B cell (primary cell): ENCODE data around the gene DLG2. TPM values are rescaled to one million over a fixed set of nuclear protein-coding genes. Genes with fewer than 3 reads are reported as not detected.

ENCODE experiments used
- ATAC-seq: fragments of 200-7000 bp; cut with Tn5 transposase; one replicate; pipeline ENCODE4 v1.10.0; 2021; ENCODE audit warnings: low read depth, mild to moderate bottlenecking, moderate number of reproducible peaks, moderate library complexity
- CTCF ChIA-PET: fragments of 350-600 bp; sonication (Branson Sonifier 250); formaldehyde crosslinking; loops from one replicate; lab custom pipeline; 2021; ENCODE audit warnings: antibody characterized with exemption, inconsistent platforms; lab: Charles Lee
- POLR2A ChIA-PET: fragments of 350-600 bp; sonication (Branson Sonifier 250); formaldehyde crosslinking; loops from one replicate; lab custom pipeline; 2021; ENCODE audit warnings: antibody characterized with exemption; lab: Charles Lee
- DNase-seq: peaks from one replicate; pipeline ENCODE4 v3.0.0; 2013
- H2AFZ ChIP-seq: 2 replicates; pipeline ENCODE4 v1.6.1; 2012; ENCODE audit warnings: mild to moderate bottlenecking, low read depth, low read length; ENCODE audit not compliant: insufficient read depth, poor library complexity, severe bottlenecking
- H3K27ac ChIP-seq, 2 donors: 1 replicate in 1 of 2; 2 replicates in 1 of 2; pipeline ENCODE4 v1.5.1; 2012 to 2013; ENCODE audit warnings: low read length in 2 of 2, mild to moderate bottlenecking in 2 of 2, moderate library complexity in 1 of 2
- H3K27me3 ChIP-seq, 4 experiments: fragments of 200-600 bp in 1 of 4; sonication (generic) in 1 of 4; replicated peaks in 1 of 4; 1 replicate in 2 of 4; 2 replicates in 2 of 4; pipeline versions ENCODE4 v1.6.1 to v1.7.0; 2013 to 2016; ENCODE audit warnings: low read length in 3 of 4, mild to moderate bottlenecking in 2 of 4, mixed read lengths in 1 of 4, moderate library complexity in 1 of 4; ENCODE audit not compliant: insufficient read depth in 4 of 4, control insufficient read depth in 3 of 4; ENCODE audit errors: control extremely low read depth in 1 of 4
- H3K36me3 ChIP-seq, 2 experiments: replicated peaks in 1 of 2; 1 replicate in 1 of 2; 2 replicates in 1 of 2; pipeline versions ENCODE4 v1.6.1 to v1.7.1; 2013; ENCODE audit warnings: low read length in 1 of 2; ENCODE audit not compliant: insufficient read depth in 2 of 2, control insufficient read depth in 1 of 2; ENCODE audit errors: control extremely low read depth in 1 of 2, extremely low read depth in 1 of 2
- H3K4me1 ChIP-seq, 2 donors: fragments of 200-600 bp in 1 of 2; sonication (generic) in 1 of 2; 1 replicate in 1 of 2; 2 replicates in 1 of 2; pipeline versions ENCODE4 v1.5.1 to v1.6.1; 2013 to 2017; ENCODE audit warnings: low read length in 2 of 2; ENCODE audit not compliant: control insufficient read depth in 2 of 2, insufficient read depth in 2 of 2
- H3K4me2 ChIP-seq: replicated peaks from 2 replicates; pipeline ENCODE3; 2012; ENCODE audit warnings: mild to moderate bottlenecking, low read depth, low read length; ENCODE audit not compliant: poor library complexity, severe bottlenecking
- H3K4me3 ChIP-seq, 5 experiments: fragments of 200-600 bp in 1 of 5; sonication (generic) in 1 of 5; 1 replicate in 3 of 5; 2 replicates in 2 of 5; pipeline versions ENCODE4 v1.5.1 to v1.7.0; 2011 to 2016; ENCODE audit warnings: low read length in 4 of 5, mild to moderate bottlenecking in 4 of 5, low read depth in 2 of 5, control low read depth in 1 of 5, moderate library complexity in 1 of 5; ENCODE audit not compliant: insufficient read depth in 1 of 5; ENCODE audit errors: control extremely low read depth in 1 of 5, extremely low read depth in 1 of 5
- H3K79me2 ChIP-seq: fragments of 200-600 bp; sonication (generic); one replicate; pipeline ENCODE4 v1.6.0; 2016; ENCODE audit warnings: low read length; ENCODE audit not compliant: control insufficient read depth, insufficient read depth
- H3K9ac ChIP-seq: fragments of 200-600 bp; sonication (generic); 2 replicates; pipeline ENCODE4 v1.6.1; 2017; ENCODE audit warnings: mild to moderate bottlenecking, low read length, moderate library complexity
- H3K9me3 ChIP-seq, 3 donors: one replicate each; pipeline versions ENCODE4 v1.6.1 to v1.7.1; 2013; ENCODE audit warnings: low read length in 2 of 3; ENCODE audit not compliant: control insufficient read depth in 2 of 3, insufficient read depth in 1 of 3; ENCODE audit errors: control extremely low read depth in 1 of 3
- H4K20me1 ChIP-seq: 2 replicates; pipeline ENCODE4 v1.6.0; 2012; ENCODE audit warnings: mild to moderate bottlenecking, low read length; ENCODE audit not compliant: insufficient read depth, control insufficient read depth, poor library complexity, severe bottlenecking
- H3K27ac Mint-ChIP-seq: one replicate; pipeline ENCODE4 v1.8.0; 2021; ENCODE audit warnings: mixed read lengths
- H3K27me3 Mint-ChIP-seq: one replicate; pipeline ENCODE4 v1.8.0; 2021; ENCODE audit warnings: mixed read lengths
- H3K4me1 Mint-ChIP-seq: one replicate; pipeline ENCODE4 v1.8.0; 2021; ENCODE audit warnings: mixed read lengths
- H3K4me3 Mint-ChIP-seq: one replicate; pipeline ENCODE4 v1.8.0; 2021; ENCODE audit warnings: mixed read lengths
- H3K9me3 Mint-ChIP-seq: one replicate; pipeline ENCODE4 v1.8.0; 2022; ENCODE audit warnings: mixed read lengths; ENCODE audit not compliant: insufficient read depth
- EZH2 ChIP-seq: IDR thresholded peaks from 2 replicates; pipeline ENCODE4 v1.6.1; 2012; ENCODE audit warnings: borderline replicate concordance, low read depth, mild to moderate bottlenecking, moderate library complexity, low read length; ENCODE audit not compliant: insufficient read depth, poor library complexity, severe bottlenecking
- WGBS: methylation state at CpG from one replicate; pipeline ENCODE4 v1.1.5; 2013; ENCODE audit warnings: missing lambda C conversion rate; ENCODE audit not compliant: insufficient coverage; 5-methylcytosine and 5-hydroxymethylcytosine counted together
- intact Hi-C: fragments of 100-400 bp; cut with micrococcal nuclease; formaldehyde crosslinking; loops from one replicate; pipeline ENCODE4 v1.10.0; 2022
- polyA plus RNA-seq: library from polyadenylated mRNA; depleted of rRNA; stranded (reverse); fragments of >200 nt; gene quantifications from 2 replicates; pipeline ENCODE4 v1.2.3, GENCODE V29; 2012
- total RNA-seq, 2 donors: library from RNA; stranded (reverse); fragments of 120-200 nt in 1 of 2; gene quantifications; 1 replicate in 1 of 2; 2 replicates in 1 of 2; pipeline versions ENCODE4 v1.2.3 to v1.2.4, GENCODE V29; 2013 to 2022
- TF ChIP-seq, protein P1 (sequence below): fragments of 200-600 bp; IDR thresholded peaks from one replicate; pipeline ENCODE4 v1.8.0; 2022; ENCODE audit warnings: antibody characterized with exemption, mild to moderate bottlenecking

DLG2 gene
- total and polyA plus RNA-seq, 2 donors (not counting 1 experiment from before 2014, with no cell fraction given): 0.54 to 5.4 TPM

DNA sequence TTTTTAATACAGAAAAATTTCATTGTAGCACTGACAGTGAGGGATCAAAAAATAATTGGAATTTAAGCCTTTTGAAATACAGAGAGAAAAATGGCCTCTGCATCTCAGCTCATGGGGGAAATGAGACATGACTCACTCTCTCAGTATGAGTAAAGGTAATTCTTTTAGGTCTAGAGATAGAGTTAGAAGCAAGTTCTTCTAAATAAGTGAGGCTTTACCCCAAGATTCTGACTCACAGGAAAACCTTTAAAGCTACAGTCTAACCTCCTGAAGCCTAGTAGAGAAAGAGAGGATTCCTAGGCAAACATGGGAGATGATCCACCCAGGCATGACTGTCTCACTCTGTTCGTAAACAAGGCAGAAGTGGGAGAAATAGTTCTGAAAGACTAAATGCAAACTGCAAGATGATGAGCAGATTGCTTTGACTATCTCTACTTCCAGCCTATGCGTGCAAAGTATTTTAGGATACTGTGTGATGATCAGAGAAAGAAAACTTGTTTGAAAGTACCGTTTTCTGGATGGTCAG is 1337.7 kb downstream of the DLG2 start:
- no peaks in the 10 kb centered on the region for H3K27me3 Mint-ChIP-seq
- no peak for DNase-seq
- H3K79me2 ChIP-seq: no peaks in the 10 kb centered on the region
- H3K4me3 Mint-ChIP-seq: no peak overlapping the region
- H3K4me2 ChIP-seq: no peak overlapping the region
- H3K4me1 ChIP-seq: no peaks in the 10 kb centered on the region
- H2AFZ ChIP-seq: no peak overlapping the region
- H3K36me3 ChIP-seq: no peaks in the 10 kb centered on the region
- ChIA-PET POLR2A (no interaction called here), CTCF (no interaction called here)
- H3K27me3 ChIP-seq: no peaks in the 10 kb centered on the region
- TF ChIP-seq EZH2: no peak
- TF ChIP-seq, protein P1, sequence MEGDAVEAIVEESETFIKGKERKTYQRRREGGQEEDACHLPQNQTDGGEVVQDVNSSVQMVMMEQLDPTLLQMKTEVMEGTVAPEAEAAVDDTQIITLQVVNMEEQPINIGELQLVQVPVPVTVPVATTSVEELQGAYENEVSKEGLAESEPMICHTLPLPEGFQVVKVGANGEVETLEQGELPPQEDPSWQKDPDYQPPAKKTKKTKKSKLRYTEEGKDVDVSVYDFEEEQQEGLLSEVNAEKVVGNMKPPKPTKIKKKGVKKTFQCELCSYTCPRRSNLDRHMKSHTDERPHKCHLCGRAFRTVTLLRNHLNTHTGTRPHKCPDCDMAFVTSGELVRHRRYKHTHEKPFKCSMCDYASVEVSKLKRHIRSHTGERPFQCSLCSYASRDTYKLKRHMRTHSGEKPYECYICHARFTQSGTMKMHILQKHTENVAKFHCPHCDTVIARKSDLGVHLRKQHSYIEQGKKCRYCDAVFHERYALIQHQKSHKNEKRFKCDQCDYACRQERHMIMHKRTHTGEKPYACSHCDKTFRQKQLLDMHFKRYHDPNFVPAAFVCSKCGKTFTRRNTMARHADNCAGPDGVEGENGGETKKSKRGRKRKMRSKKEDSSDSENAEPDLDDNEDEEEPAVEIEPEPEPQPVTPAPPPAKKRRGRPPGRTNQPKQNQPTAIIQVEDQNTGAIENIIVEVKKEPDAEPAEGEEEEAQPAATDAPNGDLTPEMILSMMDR: no peak
- H3K9ac ChIP-seq: no peak overlapping the region
- intact Hi-C loops: no loop called here
- no peaks in the 10 kb centered on the region for H4K20me1 ChIP-seq
- ATAC-seq: no peak
- H3K4me1 Mint-ChIP-seq: no peaks in the 10 kb centered on the region
- no peaks in the 10 kb centered on the region for H3K9me3 Mint-ChIP-seq
- H3K27ac Mint-ChIP-seq: no peak overlapping the region
- WGBS: 75% methylated on average over 1 of the region's 3 CpGs
- no peak overlapping the region for H3K27ac ChIP-seq
- no peaks in the 10 kb centered on the region for H3K9me3 ChIP-seq
- no peak overlapping the region for H3K4me3 ChIP-seq

DNA sequence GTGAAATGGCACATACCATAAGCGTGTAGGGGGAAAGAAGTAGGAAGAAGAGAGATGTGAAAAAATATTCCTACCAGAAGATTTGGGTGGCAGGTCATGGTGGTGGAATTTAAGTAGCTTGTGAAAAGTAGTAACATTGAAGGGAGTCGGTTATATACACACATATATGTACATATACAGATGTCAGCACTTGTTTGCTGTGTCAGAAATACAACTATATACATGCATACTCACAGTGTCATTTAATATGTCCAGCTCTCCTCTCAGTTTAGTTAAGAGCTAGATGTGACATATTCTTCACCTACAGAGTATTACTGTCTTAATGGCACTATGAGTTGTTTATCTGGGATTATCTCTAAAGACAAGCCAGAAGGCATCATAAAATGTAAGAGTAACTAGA is 1353.6 kb downstream of the DLG2 start:
- no peaks in the 10 kb centered on the region for H3K9me3 ChIP-seq
- CTCF ChIA-PET: no interaction called here
- H3K9me3 Mint-ChIP-seq: no peaks in the 10 kb centered on the region
- no peak overlapping the region for H3K4me3 Mint-ChIP-seq
- H4K20me1 ChIP-seq: no peaks in the 10 kb centered on the region
- no peak overlapping the region for H3K27ac ChIP-seq
- H3K36me3 ChIP-seq: no peaks in the 10 kb centered on the region
- no peak overlapping the region for H3K4me3 ChIP-seq
- DNase-seq (no peak), ATAC-seq (no peak)
- intact Hi-C loops: no loop called here
- no peak overlapping the region for H3K9ac ChIP-seq
- H3K4me1 Mint-ChIP-seq: no peaks in the 10 kb centered on the region
- TF ChIP-seq, protein P1: no peak
- TF ChIP-seq EZH2: no peak
- H2AFZ ChIP-seq: no peak overlapping the region
- no peak overlapping the region for H3K27ac Mint-ChIP-seq
- H3K27me3 ChIP-seq: no peaks in the 10 kb centered on the region
- no peaks in the 10 kb centered on the region for H3K27me3 Mint-ChIP-seq
- POLR2A ChIA-PET: no interaction called here
- H3K4me2 ChIP-seq: no peak overlapping the region
- H3K4me1 ChIP-seq: no peaks in the 10 kb centered on the region
- H3K79me2 ChIP-seq: no peaks in the 10 kb centered on the region
- WGBS: no CpG with 5 or more reads among the region's 2 CpGs
